Activated naive CD8-positive, alpha-beta T cell treated with anti-CD3 and anti-CD28 coated beads, Interleukin-2, amount 50 U/mL, for 16 hours (primary cell): ENCODE data around the gene DCAF11.

Source experiments
- DNase-seq: peaks from one replicate; pipeline ENCODE4 v3.0.0-alpha.2; 2020; ENCODE audit warnings: low read depth, low spot score

The DCAF11 gene

GRCh38 chr14:24114532-24115421 is at the start of gene DCAF11, which contains the start of gene NRL:
Gene DCAF11, plus strand, starts transcription at chr14:24114777. Its CDS starts 818 bp downstream, at chr14:24115595.
Gene NRL, minus strand, starts transcription at chr14:24114949. Its CDS starts 32,101 bp downstream, at chr14:24082848.
- DNase-seq = peak; percentile 98

- DNase-seq = no peak
Measured at GRCh38 chr14:24064856-24065255, 49.7 kb upstream of the DCAF11 start.

- DNase-seq = no peak
Measured at GRCh38 chr14:24065408-24065807, 49.2 kb upstream of the DCAF11 start.

GRCh38 chr14:24066496-24067132 is 48.0 kb upstream of the DCAF11 start:
- DNase-seq = no peak

- no peak for DNase-seq
Measured at GRCh38 chr14:24067133-24068082, 47.2 kb upstream of the DCAF11 start.

GRCh38 chr14:24068711-24069410 is 45.7 kb upstream of the DCAF11 start:
- DNase-seq = no peak

GRCh38 chr14:24069411-24069735 is 45.2 kb upstream of the DCAF11 start:
- no peak for DNase-seq

- no peak for DNase-seq
Measured at GRCh38 chr14:24070285-24071143, 44.1 kb upstream of the DCAF11 start.

- DNase-seq = no peak
Measured at GRCh38 chr14:24071144-24071697, 43.4 kb upstream of the DCAF11 start, which contains the start of gene CPNE6. Gene CPNE6, plus strand, starts transcription at chr14:24071562. Its CDS starts 1,375 bp downstream, at chr14:24072937.

- DNase-seq = no peak
Measured at GRCh38 chr14:24071836-24072430, 42.6 kb upstream of the DCAF11 start.

GRCh38 chr14:24072436-24072835 is 42.1 kb upstream of the DCAF11 start:
- no peak for DNase-seq

- no peak for DNase-seq
Measured at GRCh38 chr14:24072881-24073877, 41.4 kb upstream of the DCAF11 start.

- no peak for DNase-seq
Measured at GRCh38 chr14:24074625-24075484, 39.7 kb upstream of the DCAF11 start.

GRCh38 chr14:24075485-24076301 is 38.9 kb upstream of the DCAF11 start:
- no peak for DNase-seq

GRCh38 chr14:24076302-24076601 is 38.3 kb upstream of the DCAF11 start:
- DNase-seq = no peak

- no peak for DNase-seq
Measured at GRCh38 chr14:24077086-24077485, 37.5 kb upstream of the DCAF11 start.

GRCh38 chr14:24078146-24078545 is 36.4 kb upstream of the DCAF11 start:
- no peak for DNase-seq
